ENCODE data around the gene HIVEP3. TPM values are rescaled to one million over a fixed set of nuclear protein-coding genes. Genes with fewer than 3 reads are reported as not detected.
A peak's percentile ranks its signal among the peaks of the same experiment; 100 is the strongest.

Gene HIVEP3
- total RNA-seq, 1 donor: 1.2 TPM

- DNase-seq (ENCODE audit: low read depth): no peak
- TF ChIP-seq CTCF (IDR thresholded peaks at IDR 0.05; ENCODE audit: insufficient read depth, low read length): no peak
- H3K4me3 ChIP-seq (ENCODE audit: low read depth, low read length): no peak overlapping the region
Measured at GRCh38 chr1:41481109-41481775, 437.5 kb downstream of the HIVEP3 start.

GRCh38 chr1:41480204-41481108 is 438.3 kb downstream of the HIVEP3 start:
- TF ChIP-seq CTCF (IDR thresholded peaks at IDR 0.05; ENCODE audit: insufficient read depth, low read length): no peak
- no peak for DNase-seq (ENCODE audit: low read depth)
- no peak overlapping the region for H3K4me3 ChIP-seq (ENCODE audit: low read depth, low read length)

GRCh38 chr1:41479808-41480160 is 438.9 kb downstream of the HIVEP3 start:
- no peak for TF ChIP-seq CTCF (IDR thresholded peaks at IDR 0.05; ENCODE audit: insufficient read depth, low read length)
- no peak overlapping the region for H3K4me3 ChIP-seq (ENCODE audit: low read depth, low read length)
- DNase-seq (ENCODE audit: low read depth): no peak

GRCh38 chr1:41479000-41479807 is 439.5 kb downstream of the HIVEP3 start:
- no peak overlapping the region for H3K4me3 ChIP-seq (ENCODE audit: low read depth, low read length)
- no peak for TF ChIP-seq CTCF (IDR thresholded peaks at IDR 0.05; ENCODE audit: insufficient read depth, low read length)
- DNase-seq (ENCODE audit: low read depth): peak; percentile 76

- no peak for TF ChIP-seq CTCF (IDR thresholded peaks at IDR 0.05; ENCODE audit: insufficient read depth, low read length)
- no peak overlapping the region for H3K4me3 ChIP-seq (ENCODE audit: low read depth, low read length)
- no peak for DNase-seq (ENCODE audit: low read depth)
Measured at GRCh38 chr1:41478118-41478748, 440.5 kb downstream of the HIVEP3 start.

- TF ChIP-seq CTCF (IDR thresholded peaks at IDR 0.05; ENCODE audit: insufficient read depth, low read length): no peak
- DNase-seq (ENCODE audit: low read depth): no peak
- H3K4me3 ChIP-seq (ENCODE audit: low read depth, low read length): no peak overlapping the region
Measured at GRCh38 chr1:41476807-41477361, 441.8 kb downstream of the HIVEP3 start.

Data from fibroblast of the aortic adventitia (primary cell).